Left lung (tissue), 10 donors: ENCODE data around the gene EFTUD2. TPM values are rescaled to one million over a fixed set of nuclear protein-coding genes. Genes with fewer than 3 reads are reported as not detected.

Experiments used
- ATAC-seq: fragments of 200-7000 bp; cut with Tn5 transposase; one replicate; pipeline ENCODE4 v1.9.1; 2020; ENCODE audit warnings: moderate library complexity
- DNase-seq, 4 donors: peaks; one replicate each; pipeline ENCODE4 v3.0.0-alpha.2; 2013 to 2020
- H3K27ac ChIP-seq, 2 donors: fragments of 200-600 bp; sonication (generic) in 1 of 2; one replicate each; pipeline versions ENCODE4 v1.5.0 to v1.8.0; 2020 to 2021
- H3K27me3 ChIP-seq, 2 donors: fragments of 200-600 bp; sonication (generic) in 1 of 2; one replicate each; pipeline versions ENCODE4 v1.5.0 to v1.8.0; 2020 to 2021
- H3K36me3 ChIP-seq, 2 donors: fragments of 200-600 bp; sonication (generic) in 1 of 2; one replicate each; pipeline versions ENCODE4 v1.5.0 to v1.8.0; 2020 to 2021
- H3K4me1 ChIP-seq, 2 donors: fragments of 200-600 bp; one replicate each; pipeline ENCODE4 v1.8.0; 2021
- H3K4me3 ChIP-seq, 2 donors: fragments of 200-600 bp; sonication (generic) in 1 of 2; one replicate each; pipeline versions ENCODE4 v1.5.0 to v1.8.0; 2020 to 2021; ENCODE audit warnings: mild to moderate bottlenecking in 1 of 2
- H3K9me3 ChIP-seq, 2 donors: fragments of 200-600 bp; sonication (generic) in 1 of 2; one replicate each; pipeline versions ENCODE4 v1.5.0 to v1.8.0; 2020 to 2021
- CTCF ChIP-seq, 2 donors: fragments of 200-600 bp; sonication (generic) in 1 of 2; IDR thresholded peaks; one replicate each; pipeline versions ENCODE4 v1.5.0 to v1.8.0; 2021; ENCODE audit warnings: antibody characterized with exemption in 2 of 2
- intact Hi-C, 2 donors: fragments of 100-400 bp; cut with DNase I; formaldehyde crosslinking; loops; one replicate each; pipeline versions ENCODE4 v1.11.2 to v1.14.2; 2022
- polyA plus RNA-seq, 6 donors: library from polyadenylated mRNA; unstranded; fragments of 120-200 nt; gene quantifications; one replicate each; pipeline ENCODE4 v1.2.1, GENCODE V29; 2013; ENCODE audit not compliant: insufficient read length in 6 of 6
- total RNA-seq, 2 donors: library from RNA; stranded (reverse); fragmentation: NEBNext Ultra II Directional; extraction: Animal tissue kit (Norgen Biotek cat#: 25700); gene quantifications; one replicate each; pipeline ENCODE4 v1.2.1, GENCODE V29; 2021
- donor health status: DM: no; HTN: yes; CAD: no.
- donor health status: DM: no; HTN: no; CAD: no.

The EFTUD2 gene
- total and polyA plus RNA-seq, 8 donors: 83.4 to 112 (median 95.1) TPM

DNA sequence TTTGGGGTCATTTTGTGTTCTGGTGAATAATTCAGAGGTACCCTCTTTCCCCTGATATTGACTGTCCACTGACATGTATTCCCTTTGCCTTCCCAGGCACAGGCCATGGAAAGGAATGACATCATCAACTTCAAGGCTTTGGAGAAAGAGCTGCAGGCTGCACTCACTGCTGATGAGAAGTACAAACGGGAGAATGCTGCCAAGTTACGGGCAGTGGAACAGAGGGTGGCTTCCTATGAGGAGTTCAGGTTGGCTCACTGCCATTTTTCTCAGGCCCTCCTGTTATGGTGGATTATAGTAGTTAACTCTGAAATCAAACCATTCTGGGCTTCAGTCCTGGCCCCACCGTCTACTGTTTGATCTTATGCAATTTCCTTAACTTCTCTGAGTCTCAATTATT lies 1.6 kb upstream of the EFTUD2 start:
- peak in 1 of 4 donors; percentile 41 for DNase-seq
- Histone ChIP-seq H3K9me3 (no peaks in the 10 kb centered on the region), H3K27ac (peak overlapping the region in 1 of 2 donors; percentile 95), H3K36me3 (peaks cover 0 to 9% of the 10 kb centered on the region in 2 donors), H3K27me3 (no peaks in the 10 kb centered on the region), H3K4me1 (peaks cover 6 to 63% of the 10 kb centered on the region in 2 donors), H3K4me3 (no peak overlapping the region)
- intact Hi-C loops: no loop called here
- peak; percentile 6 for ATAC-seq
- no peak for TF ChIP-seq CTCF (IDR thresholded peaks at IDR 0.05)

DNA sequence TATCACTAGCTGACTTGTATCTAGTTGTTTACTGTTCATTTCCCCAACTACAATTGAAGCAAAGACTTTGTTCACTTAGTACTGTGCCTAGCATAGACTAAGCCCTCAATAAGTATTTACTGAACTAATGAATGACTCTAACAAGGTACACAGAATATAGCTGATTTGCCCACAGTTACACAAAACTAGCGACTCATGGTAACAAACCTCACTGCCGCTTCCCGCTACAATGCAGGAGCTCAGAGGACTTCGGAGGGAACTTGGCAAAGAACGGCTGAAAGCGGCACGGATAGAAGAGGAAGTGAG lies 524 bp downstream of the EFTUD2 start:
- H3K4me3 ChIP-seq: peak overlapping the region; percentile 75 to 83
- DNase-seq: peak in 2 of 4 donors; percentile 33 to 56
- H3K4me1 ChIP-seq: peaks cover 6 to 53% of the 10 kb centered on the region in 2 donors
- intact Hi-C loops: no loop called here
- no peaks in the 10 kb centered on the region for H3K27me3 ChIP-seq
- no peak for TF ChIP-seq CTCF (IDR thresholded peaks at IDR 0.05)
- H3K9me3 ChIP-seq: no peaks in the 10 kb centered on the region
- peak overlapping the region; percentile 95 for H3K27ac ChIP-seq
- peaks cover 0 to 22% of the 10 kb centered on the region in 2 donors for H3K36me3 ChIP-seq
- ATAC-seq: no peak

DNA sequence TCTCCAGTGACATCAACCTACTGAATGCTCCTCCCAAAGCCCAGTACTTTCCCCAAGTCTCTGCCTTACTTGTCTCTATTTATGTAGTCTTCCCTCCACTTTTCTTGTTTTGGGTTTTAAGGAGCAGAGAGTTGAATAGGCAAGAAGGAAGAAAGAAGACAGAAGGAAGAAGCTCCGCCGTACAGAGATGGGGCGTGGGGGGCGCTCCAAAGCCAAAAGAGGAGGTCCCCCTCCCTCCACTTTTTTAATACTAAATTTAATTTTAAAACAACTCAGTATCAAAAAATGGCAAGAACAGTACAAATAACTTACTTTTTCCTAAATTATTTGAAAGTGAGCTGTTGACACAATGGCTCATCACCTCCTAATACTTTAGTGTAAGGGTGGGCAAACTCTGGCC lies 4.6 kb downstream of the EFTUD2 start:
- peaks cover 0 to 54% of the 10 kb centered on the region in 2 donors for H3K36me3 ChIP-seq
- no peak for ATAC-seq
- intact Hi-C loops: no loop called here

GRCh38 chr17:44892250-44892649 lies 7.0 kb downstream of the EFTUD2 start:
- TF ChIP-seq CTCF (IDR thresholded peaks at IDR 0.05): no peak
- no peak overlapping the region for H3K27ac ChIP-seq
- no peaks in the 10 kb centered on the region for H3K27me3 ChIP-seq
- peaks cover 0 to 45% of the 10 kb centered on the region in 2 donors for H3K4me1 ChIP-seq
- DNase-seq (no peak), ATAC-seq (no peak)
- H3K9me3 ChIP-seq: no peaks in the 10 kb centered on the region
- no peak overlapping the region for H3K4me3 ChIP-seq
- H3K36me3 ChIP-seq: peaks cover 0 to 54% of the 10 kb centered on the region in 2 donors
- intact Hi-C loops: no loop called here

More for the DNA sequence above, 4.6 kb downstream of the EFTUD2 start:
- H3K4me1 ChIP-seq: peaks cover 6 to 37% of the 10 kb centered on the region in 2 donors
- no peak overlapping the region for H3K27ac ChIP-seq
- TF ChIP-seq CTCF (IDR thresholded peaks at IDR 0.05): no peak
- DNase-seq: no peak
- H3K9me3 ChIP-seq: no peaks in the 10 kb centered on the region
- no peak overlapping the region for H3K4me3 ChIP-seq
- no peaks in the 10 kb centered on the region for H3K27me3 ChIP-seq

DNA sequence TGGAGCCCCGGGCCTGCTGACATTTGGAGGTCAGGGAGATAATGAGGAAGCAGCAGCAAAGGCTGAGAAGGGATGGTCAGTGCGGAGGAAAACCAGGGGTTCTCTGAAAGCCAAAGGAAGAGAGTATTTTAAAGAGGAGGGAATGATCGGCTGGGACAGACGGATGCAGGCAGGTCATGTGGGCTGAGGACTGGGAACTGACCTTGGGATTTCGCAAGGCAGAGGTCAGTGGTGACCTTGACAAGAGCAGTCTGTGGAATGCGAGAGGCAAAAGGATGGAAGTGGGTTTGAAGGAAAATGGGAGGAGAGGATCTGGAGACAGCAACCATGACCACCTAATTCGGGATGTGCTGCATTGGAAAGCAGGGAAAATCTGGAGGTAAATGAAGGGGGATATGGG lies 10.2 kb downstream of the EFTUD2 start:
- no peak for ATAC-seq
- intact Hi-C loops: no loop called here
- peak overlapping the region in 1 of 2 donors; percentile 59 for H3K27ac ChIP-seq
- DNase-seq: no peak
- no peak for TF ChIP-seq CTCF (IDR thresholded peaks at IDR 0.05)
- H3K27me3 ChIP-seq: no peaks in the 10 kb centered on the region
- H3K36me3 ChIP-seq: peaks cover 0 to 65% of the 10 kb centered on the region in 2 donors
- peaks cover 0 to 36% of the 10 kb centered on the region in 2 donors for H3K4me1 ChIP-seq
- H3K9me3 ChIP-seq: no peaks in the 10 kb centered on the region
- no peak overlapping the region for H3K4me3 ChIP-seq
